Measurements from ENCODE around the gene TMEM101.

TMEM101 gene

GRCh38 chr17:44011876-44012275 is 2.9 kb downstream of the TMEM101 start:
- no peaks in the 10 kb centered on the region for H3K9me3 ChIP-seq (ENCODE audit: control insufficient read depth, insufficient read depth, low read depth, low read length)
- no peak overlapping the region for H3K4me3 ChIP-seq (ENCODE audit: low read depth, low read length)
- ChIA-PET POLR2A (interaction anchor here (1.3 kb wide), 1 partner anchor 30 kb away, joined by 4 read pairs; no protein-coding TSS in a partner anchor), CTCF (interaction anchor here (0.9 to 5.1 kb wide), 4 partner anchors 68 to 134 kb away, joined by 3 to 16 read pairs (median 4); partner anchors contain the start of gene PPY)
- peaks cover 18% of the 10 kb centered on the region for H3K4me1 ChIP-seq (ENCODE audit: control insufficient read depth, insufficient read depth, low read length)
- H3K27ac ChIP-seq (ENCODE audit: extremely low read depth, low read depth, low read length), result no peak overlapping the region
- TF ChIP-seq ZNF214 (tag by site-specific recombination; IDR thresholded peaks at IDR 0.05; ENCODE audit: borderline replicate concordance) (no peak), ZSCAN16 (tag by site-specific recombination; IDR thresholded peaks at IDR 0.05) (no peak), KLF17 (tag by site-specific recombination; IDR thresholded peaks at IDR 0.05) (no peak), EGR2 (tag by site-specific recombination; IDR thresholded peaks at IDR 0.05; ENCODE audit: low read depth) (no peak), ZNF548 (tag by site-specific recombination; IDR thresholded peaks at IDR 0.05) (no peak), TRIM28 (IDR thresholded peaks at IDR 0.05; ENCODE audit: borderline replicate concordance, low read length) (no peak)
- H3K36me3 ChIP-seq (ENCODE audit: control insufficient read depth in 2 of 2, insufficient read depth in 1 of 2, low read length in 2 of 2), result peaks cover 0 to 23% of the 10 kb centered on the region in 2 experiments; a peak in 1 of 3 replicates

GRCh38 chr17:44010966-44011647 is 3.7 kb downstream of the TMEM101 start:
- H3K27ac ChIP-seq (ENCODE audit: extremely low read depth, low read depth, low read length), result no peak overlapping the region
- ChIA-PET POLR2A (interaction anchor here (1.3 kb wide), 1 partner anchor 31 kb away, joined by 4 read pairs; no protein-coding TSS in a partner anchor), CTCF (interaction anchor here (0.8 to 5.1 kb wide), 4 partner anchors 68 to 133 kb away, joined by 3 to 16 read pairs (median 4); partner anchors contain the start of gene PPY)
- H3K36me3 ChIP-seq (ENCODE audit: control insufficient read depth in 2 of 2, insufficient read depth in 1 of 2, low read length in 2 of 2), result peaks cover 0 to 23% of the 10 kb centered on the region in 2 experiments; a peak in 1 of 3 replicates
- TF ChIP-seq ZNF600 (tag by site-specific recombination; IDR thresholded peaks at IDR 0.05), result peak; percentile 88
- TF ChIP-seq ZNF114 (tag by site-specific recombination; IDR thresholded peaks at IDR 0.05), result no peak
- no peak for TF ChIP-seq ZNF175 (tag by site-specific recombination; IDR thresholded peaks at IDR 0.05)
- TF ChIP-seq GLIS1 (tag by site-specific recombination; IDR thresholded peaks at IDR 0.05), result peak; percentile 47; the same call in 1 of the 2 replicates
- TF ChIP-seq ZNF221 (tag by site-specific recombination; IDR thresholded peaks at IDR 0.05; ENCODE audit: borderline replicate concordance), result no peak
- peak; percentile 43; the same call in 1 of the 2 replicates for TF ChIP-seq PRDM4 (tag by site-specific recombination; IDR thresholded peaks at IDR 0.05)
- peaks cover 18% of the 10 kb centered on the region for H3K4me1 ChIP-seq (ENCODE audit: control insufficient read depth, insufficient read depth, low read length)
- H3K4me3 ChIP-seq (ENCODE audit: low read depth, low read length), result no peak overlapping the region
- H3K9me3 ChIP-seq (ENCODE audit: control insufficient read depth, insufficient read depth, low read depth, low read length), result no peaks in the 10 kb centered on the region

- CTCF ChIA-PET, result interaction anchor here (0.6 to 5.1 kb wide), 20 partner anchors 8 to 160 kb away, joined by 3 to 28 read pairs (median 3); partner anchors contain the start of gene PPY
- POLR2A ChIA-PET, result interaction anchor here (0.6 to 1.7 kb wide), 6 partner anchors 13 to 160 kb away, joined by 3 to 6 read pairs (median 3); partner anchors contain the start of gene G6PC3
- no peaks in the 10 kb centered on the region for H3K9me3 ChIP-seq (ENCODE audit: control insufficient read depth, insufficient read depth, low read depth, low read length)
- TF ChIP-seq ZNF677 (tag by site-specific recombination; IDR thresholded peaks at IDR 0.05) (no peak), HOXD13 (CRISPR knock-in tag; IDR thresholded peaks at IDR 0.05; ENCODE audit: borderline replicate concordance) (no peak), ZNF248 (tag by site-specific recombination; IDR thresholded peaks at IDR 0.05) (no peak), ZBTB21 (tag by site-specific recombination; IDR thresholded peaks at IDR 0.05) (no peak), ZNF488 (tag by site-specific recombination; IDR thresholded peaks at IDR 0.05) (no peak), ZIC2 (tag by site-specific recombination; IDR thresholded peaks at IDR 0.05) (peak; percentile 79), HOXC10 (CRISPR knock-in tag; IDR thresholded peaks at IDR 0.05) (no peak), ZNF791 (tag by site-specific recombination; IDR thresholded peaks at IDR 0.05) (no peak), HIC1 (tag by site-specific recombination; IDR thresholded peaks at IDR 0.05) (0 out of 2 replicates have a peak, but pooled peaks have one; percentile 14), ZBTB26 (tag by site-specific recombination; optimal IDR thresholded peaks at IDR 0.05) (no peak)
- peaks cover 0 to 23% of the 10 kb centered on the region in 2 experiments; a peak in 1 of 3 replicates for H3K36me3 ChIP-seq (ENCODE audit: control insufficient read depth in 2 of 2, insufficient read depth in 1 of 2, low read length in 2 of 2)
- H3K4me3 ChIP-seq (ENCODE audit: low read depth, low read length), result no peak overlapping the region
- H3K27ac ChIP-seq (ENCODE audit: extremely low read depth, low read depth, low read length), result no peak overlapping the region
- peaks cover 18% of the 10 kb centered on the region for H3K4me1 ChIP-seq (ENCODE audit: control insufficient read depth, insufficient read depth, low read length)
Observed at GRCh38 chr17:44008205-44008909, 6.4 kb downstream of the TMEM101 start.
